ENCODE results near the gene PCSK1. TPM values are rescaled to one million over a fixed set of nuclear protein-coding genes. Genes with fewer than 3 reads are reported as not detected.

The PCSK1 gene
- total and polyA plus RNA-seq, 2 of the 8 experiments (the other 6 are each of a cell fraction or from before 2014, with no cell fraction given): 1.3 to 3.2 TPM

- TF ChIP-seq GABPA (IDR thresholded peaks at IDR 0.05; ENCODE audit: borderline replicate concordance, insufficient read depth, low read length): no peak
- no peak for TF ChIP-seq HDAC2 (IDR thresholded peaks at IDR 0.05; ENCODE audit: borderline replicate concordance in 1 of 2, low read depth in 2 of 2, low read length in 2 of 2)
- no peak for TF ChIP-seq TCF12 (IDR thresholded peaks at IDR 0.05; ENCODE audit: low read depth, low read length)
- TF ChIP-seq RFX5 (IDR thresholded peaks at IDR 0.05; ENCODE audit: borderline replicate concordance, low read depth, low read length): no peak
- no peak for TF ChIP-seq SRF (IDR thresholded peaks at IDR 0.05; ENCODE audit: low read depth, low read length)
- no peak for TF ChIP-seq HDAC6 (IDR thresholded peaks at IDR 0.05; ENCODE audit: low read depth, low read length)
- TF ChIP-seq BCL11A (IDR thresholded peaks at IDR 0.05; ENCODE audit: low read depth in 2 of 2, low read length in 2 of 2): no peak
These were observed 30.5 kb downstream of the PCSK1 start (continued) for GRCh38 chr5:96402500-96402899.

Data from H1 (cell line).